Measurements from ENCODE around the gene TLE1.
A peak's percentile ranks its signal among the peaks of the same experiment; 100 is the strongest.
"Not testable (repeated sequence)": the region's sequence is repeated elsewhere in the genome, so short reads cannot be mapped to it uniquely, and the experiment has no call there.

Gene TLE1

DNA sequence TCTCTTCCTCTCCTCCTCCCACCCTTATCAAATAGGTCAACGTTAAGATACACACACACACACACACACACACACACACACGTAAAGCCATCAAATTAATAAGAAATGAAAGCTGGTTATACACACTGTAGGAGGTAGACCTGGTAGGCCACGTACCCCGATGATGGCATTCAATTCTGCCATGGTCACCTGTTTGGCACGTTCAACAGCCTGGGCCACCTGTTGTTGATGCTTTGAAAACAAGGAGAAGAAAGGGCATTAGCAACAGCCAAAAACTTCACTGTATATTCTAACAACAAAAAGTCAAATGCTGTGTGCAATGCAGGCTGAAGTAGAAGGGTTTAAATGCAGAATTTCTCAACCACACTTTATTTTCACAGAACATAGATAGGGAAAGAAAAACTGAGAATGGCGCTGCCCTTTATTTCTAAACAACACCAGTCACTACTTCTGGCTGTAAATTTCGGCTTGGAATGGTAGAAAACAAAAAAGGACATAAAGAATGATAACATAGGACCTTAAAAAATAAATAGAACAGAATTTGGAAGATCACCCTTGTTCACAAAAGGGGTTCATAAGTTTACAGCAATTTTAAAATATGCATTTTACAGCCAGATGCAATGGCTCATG, 37.2 kb downstream of the TLE1 start:
- no peak for DNase-seq

- DNase-seq: no peak
Observed at GRCh38 chr9:81650586-81651515, 38.5 kb downstream of the TLE1 start.

DNA sequence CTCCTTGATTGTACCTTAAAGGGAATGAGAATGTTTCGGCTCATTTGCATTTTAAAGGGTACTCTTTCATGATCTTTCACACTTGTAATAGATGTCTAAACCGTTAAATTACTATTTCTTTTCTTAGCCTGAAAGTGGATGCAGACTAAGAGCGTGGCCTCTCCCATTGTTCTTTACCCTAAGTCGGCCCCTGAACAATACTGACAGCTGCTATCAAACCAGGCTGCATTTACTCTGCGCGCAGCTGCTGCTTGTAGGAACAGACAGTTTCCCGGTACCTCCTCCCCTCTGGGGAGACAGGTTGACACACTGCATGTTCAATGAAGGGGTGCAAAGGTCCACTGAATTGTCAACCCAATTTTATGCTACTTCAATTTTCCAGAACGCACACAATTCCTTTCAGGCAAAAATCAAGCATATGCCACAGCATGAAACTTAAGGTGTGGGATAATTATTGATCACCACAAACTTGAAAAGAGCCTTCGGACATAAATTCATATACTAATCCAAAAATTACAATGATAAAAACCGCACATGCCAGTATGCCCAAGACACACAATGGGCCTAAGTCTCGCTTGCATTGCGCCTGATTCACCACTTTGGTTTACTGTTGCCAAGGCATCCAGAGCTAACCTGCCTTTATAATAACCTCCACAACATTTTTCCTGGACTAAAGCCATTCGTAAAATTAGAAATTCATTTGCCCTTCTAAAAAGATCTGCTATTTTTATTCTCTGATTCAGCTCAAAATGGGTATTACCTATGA, 39.7 kb downstream of the TLE1 start:
- DNase-seq: no peak

- no peak for DNase-seq
Observed at GRCh38 chr9:81648891-81649290, 40.5 kb downstream of the TLE1 start.

DNA sequence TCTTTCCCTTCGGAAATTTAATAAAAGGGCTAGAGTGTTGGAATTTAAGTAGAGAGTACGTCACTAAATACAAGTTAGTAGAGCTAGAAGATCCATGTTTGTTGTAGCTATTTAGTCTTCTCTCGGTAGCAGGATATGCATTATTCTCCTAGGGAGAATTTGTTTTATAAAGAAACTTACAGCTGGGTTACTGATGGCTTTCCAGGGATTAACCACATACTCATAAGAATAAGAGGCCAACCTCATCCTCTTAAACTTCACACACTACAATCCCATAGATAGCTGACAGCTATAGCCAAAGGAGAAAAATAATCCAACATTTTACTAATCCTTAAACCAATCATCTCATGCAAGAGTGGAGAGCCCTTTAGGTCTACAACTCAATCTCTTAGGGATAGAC, 43.0 kb downstream of the TLE1 start:
- no peak for DNase-seq

DNA sequence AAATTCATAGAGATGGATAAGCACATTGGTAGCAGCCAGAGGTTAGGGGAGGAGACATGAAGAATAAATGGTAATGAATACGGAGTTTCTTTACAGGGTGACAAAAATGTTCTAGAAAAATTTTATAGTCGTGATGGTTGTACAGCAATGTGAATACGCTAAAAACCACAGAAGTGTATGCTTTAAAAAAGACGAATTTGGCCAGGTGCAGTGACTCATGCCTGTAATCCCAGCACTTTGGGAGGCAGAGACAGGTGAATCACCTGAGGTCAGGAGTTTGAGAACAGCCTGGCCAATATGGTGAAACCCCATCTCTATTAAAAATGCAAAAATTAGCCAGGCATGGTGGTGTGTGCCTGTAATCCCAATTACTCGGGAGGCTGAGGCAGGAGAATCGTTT, 44.8 kb downstream of the TLE1 start:
- DNase-seq: not testable (repeated sequence)

GRCh38 chr9:81637276-81637675, 52.1 kb downstream of the TLE1 start:
- DNase-seq: no peak

DNA sequence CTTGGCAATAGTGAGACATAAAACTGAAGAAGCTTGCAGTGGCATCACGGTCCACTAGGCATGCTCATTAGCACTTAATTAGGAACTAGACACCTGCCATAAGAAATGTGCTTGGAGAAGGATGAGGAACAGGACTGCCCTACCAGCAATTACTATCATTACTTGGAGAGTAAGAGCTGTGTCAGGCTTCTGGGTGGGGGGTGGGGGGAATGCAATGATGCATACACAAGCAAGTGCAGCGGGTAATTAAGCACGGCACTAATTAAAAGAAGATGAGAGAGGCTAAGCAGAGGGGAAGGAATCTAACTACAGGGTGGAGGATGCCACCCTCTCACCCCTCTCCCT, 53.1 kb downstream of the TLE1 start:
- DNase-seq: no peak

DNA sequence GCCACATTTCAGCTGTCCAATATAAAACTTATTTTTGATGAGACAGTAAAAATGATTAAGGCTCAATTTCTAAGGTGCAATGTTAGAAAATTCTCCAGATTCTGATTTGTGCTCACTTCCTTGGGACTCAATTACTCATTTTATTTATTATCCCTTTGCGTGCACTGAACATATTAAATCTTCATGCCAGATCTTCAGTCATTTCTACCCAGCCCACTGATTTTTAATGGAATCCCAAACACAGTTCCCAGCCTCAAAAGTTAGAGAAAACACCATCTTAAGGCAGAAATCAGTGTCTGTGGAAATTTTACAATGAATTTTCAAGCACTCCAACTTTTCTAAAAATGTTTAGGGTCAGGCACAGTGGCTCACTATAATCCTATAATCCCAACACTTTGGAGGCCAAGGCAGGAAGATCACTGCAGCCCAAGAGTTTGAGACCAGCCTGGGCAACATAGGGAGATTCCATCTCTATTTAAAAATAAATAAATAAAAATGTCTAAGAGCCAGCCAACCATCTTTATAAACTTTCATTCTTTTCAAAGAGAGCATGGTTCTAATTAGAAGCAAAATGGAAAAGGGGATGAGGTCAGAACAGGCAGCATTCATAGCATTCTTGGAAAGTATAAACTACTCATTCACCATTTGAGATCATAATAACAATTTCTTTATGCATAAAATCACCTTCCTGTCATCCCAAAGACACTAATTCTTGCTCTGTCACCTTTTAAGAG, 53.7 kb downstream of the TLE1 start:
- peak; percentile 81 for DNase-seq

- peak; percentile 43 for DNase-seq
Observed at GRCh38 chr9:81634915-81635516, 54.3 kb downstream of the TLE1 start.

- DNase-seq: no peak
Observed at GRCh38 chr9:81633952-81634854, 55.1 kb downstream of the TLE1 start.

DNA sequence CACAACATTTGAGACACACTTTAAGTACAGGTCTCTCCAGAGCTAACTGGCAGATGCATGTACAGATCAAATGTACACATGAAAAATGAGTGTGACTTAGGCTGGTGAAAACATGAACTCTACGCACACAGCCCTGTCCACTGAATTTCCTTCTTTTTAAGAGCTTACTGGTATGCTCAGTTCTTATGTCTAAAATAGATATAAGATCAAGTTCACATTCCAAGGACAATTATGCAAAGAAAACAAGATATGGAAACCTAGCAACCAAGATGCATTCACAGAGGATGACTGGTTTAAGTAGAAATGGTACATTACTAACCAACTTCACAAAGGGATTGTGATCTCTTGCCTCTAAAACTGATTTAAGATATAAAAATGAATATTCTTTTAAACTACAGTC, 56.7 kb downstream of the TLE1 start:
- peak; percentile 71 for DNase-seq

DNA sequence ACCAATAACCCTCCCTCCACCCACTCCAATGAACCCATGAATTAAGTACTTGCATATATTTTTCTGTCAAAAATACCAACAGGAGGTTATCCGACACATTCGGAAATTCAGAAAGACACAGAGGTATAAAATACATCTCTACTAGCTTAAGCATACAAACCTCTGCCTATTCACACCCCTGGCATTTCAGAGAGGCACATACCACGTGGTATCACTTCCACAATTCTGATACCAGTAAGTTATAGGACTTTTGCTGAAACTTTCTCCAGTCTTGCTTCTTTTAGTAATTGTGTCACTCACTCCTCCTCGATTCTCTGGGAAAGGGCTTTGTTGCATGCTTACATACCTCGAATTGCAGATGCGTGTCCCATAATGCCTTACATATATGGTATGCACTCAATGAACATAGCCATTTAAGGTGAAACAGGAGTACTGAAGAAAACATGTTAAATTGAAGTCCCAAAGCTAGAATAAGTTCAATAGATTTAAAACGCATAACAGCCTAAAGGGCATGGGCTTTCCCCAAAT, 58.1 kb downstream of the TLE1 start:
- no peak for DNase-seq

GRCh38 chr9:81629440-81629839, 59.9 kb downstream of the TLE1 start:
- no peak for DNase-seq

- no peak for DNase-seq
Observed at GRCh38 chr9:81628897-81629296, 60.5 kb downstream of the TLE1 start.

DNA sequence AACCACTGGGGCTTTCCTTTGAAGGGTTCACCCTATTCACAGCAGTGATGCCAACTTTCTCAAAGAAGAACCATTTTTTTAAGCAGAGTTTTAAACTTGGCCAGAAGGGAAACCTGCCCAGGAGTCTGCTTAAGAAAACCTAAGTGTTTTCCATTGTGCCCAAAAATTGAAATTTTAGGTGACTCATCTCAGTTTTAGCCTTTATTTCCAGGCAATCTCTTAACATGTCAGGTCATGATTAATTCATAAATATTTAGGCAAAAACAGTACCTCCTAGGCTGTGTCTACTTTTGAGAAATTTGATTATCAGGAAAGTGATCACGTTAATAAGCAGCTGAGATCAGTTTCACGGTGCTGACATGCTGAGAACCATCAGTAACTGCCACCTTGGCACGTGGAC, 61.9 kb downstream of the TLE1 start:
- DNase-seq: no peak

GRCh38 chr9:81626511-81626910, 62.8 kb downstream of the TLE1 start:
- no peak for DNase-seq

DNA sequence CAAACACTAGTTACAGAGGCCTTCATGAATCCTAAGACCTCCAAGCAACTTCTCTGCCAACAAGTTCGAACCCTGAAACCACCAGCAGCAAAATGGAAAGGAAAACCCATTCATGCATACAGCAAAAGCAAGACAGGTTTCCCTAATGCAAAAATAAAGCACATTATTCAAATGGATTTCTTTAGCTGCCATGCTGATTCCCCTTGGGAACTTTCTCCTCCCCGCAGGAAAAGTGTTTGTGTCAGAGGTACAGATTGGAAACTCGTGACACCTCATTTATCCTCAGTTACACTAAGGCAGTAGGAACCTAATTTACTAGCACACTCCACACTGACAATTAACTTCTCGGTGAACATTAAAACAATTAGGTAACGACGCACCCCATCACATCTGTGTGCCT, 63.4 kb downstream of the TLE1 start:
- no peak for DNase-seq

DNA sequence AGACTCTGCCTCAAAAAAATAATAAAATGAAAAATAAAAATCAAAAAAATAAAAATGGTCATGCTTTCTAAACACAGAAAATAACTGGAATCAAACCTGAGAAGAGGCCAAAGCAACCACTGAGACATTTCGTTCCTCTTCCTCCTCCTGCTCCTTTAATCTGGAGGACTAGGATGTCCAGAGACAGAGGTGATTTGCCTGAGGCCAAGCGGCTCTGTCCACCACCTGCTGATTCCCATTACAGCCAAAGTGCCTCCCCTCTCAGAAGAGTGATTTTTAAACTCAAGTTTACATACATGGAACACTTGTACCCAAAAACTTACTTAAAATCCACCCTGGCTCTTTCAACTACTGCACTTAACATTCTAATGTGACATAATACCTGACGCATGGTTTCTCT, 65.6 kb downstream of the TLE1 start:
- DNase-seq: no peak

- DNase-seq: no peak
Observed at GRCh38 chr9:81622471-81623255, 66.7 kb downstream of the TLE1 start.

Measured in fibroblast of skin of scalp (primary cell).